ENCODE data around the gene NUP214. TPM values are rescaled to one million over a fixed set of nuclear protein-coding genes. Genes with fewer than 3 reads are reported as not detected.

The NUP214 gene
- total and polyA plus RNA-seq, 2 of the 4 experiments (the other 2 are of a cell fraction), result 7.9 to 13.4 TPM

DNA sequence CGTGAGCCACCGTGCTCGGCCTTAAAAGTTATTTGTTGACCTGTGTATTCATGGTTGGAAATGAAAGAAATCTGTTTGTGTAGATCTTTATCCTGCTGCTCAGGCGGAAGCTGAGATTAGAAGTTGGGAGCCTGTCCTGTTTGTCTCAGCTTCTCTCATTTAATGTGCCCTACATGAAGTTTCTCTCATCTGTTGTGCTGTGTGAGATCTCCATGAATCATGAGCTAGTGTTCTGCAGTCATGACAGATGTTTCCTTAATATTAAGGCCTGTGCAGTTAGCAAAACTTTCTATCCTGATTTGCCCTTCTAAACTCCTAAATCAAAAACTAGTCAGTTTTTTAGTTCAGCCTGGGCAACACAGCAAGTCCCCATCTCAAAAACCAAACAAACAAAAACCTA lies 91.4 kb downstream of the NUP214 start:
- no peak for ATAC-seq (ENCODE audit: low read depth)
- Histone ChIP-seq H2AFZ (replicated peaks; ENCODE audit: low read length, poor library complexity) (no peak overlapping the region), H2AK9ac (replicated peaks; ENCODE audit: low read depth, low read length, poor library complexity) (no peak overlapping the region), H3K4ac (ENCODE audit: low read depth, low read length) (no peak overlapping the region), H3K27ac (ENCODE audit: insufficient read depth, low read length) (no peak overlapping the region), H2BK15ac (ENCODE audit: low read depth, low read length) (no peak overlapping the region), H3K56ac (ENCODE audit: extremely low read depth, insufficient read depth, low read length) (no peak overlapping the region), H4K5ac (ENCODE audit: low read depth, low read length) (no peak overlapping the region), H2BK20ac (ENCODE audit: low read depth, low read length) (no peak overlapping the region), H3K14ac (replicated peaks; ENCODE audit: low read depth, low read length) (no peak overlapping the region), H4K8ac (ENCODE audit: low read depth in 2 of 2, low read length in 2 of 2) (no peak overlapping the region), H3K27me3 (ENCODE audit: control insufficient read depth, insufficient read depth, low read length) (no peaks in the 10 kb centered on the region), H3K4me2 (ENCODE audit: low read depth, low read length) (no peak overlapping the region), H3K4me1 (ENCODE audit: control insufficient read depth, insufficient read depth, low read length) (no peaks in the 10 kb centered on the region; the same call in 1 of the 2 replicates), H3K79me1 (ENCODE audit: low read depth in 1 of 2, low read length in 2 of 2) (peaks cover 0 to 7% of the 10 kb centered on the region in 2 experiments; a peak in 2 of 4 replicates), H2BK5ac (ENCODE audit: low read depth, low read length, poor library complexity, severe bottlenecking) (no peak overlapping the region), H3K9ac (ENCODE audit: low read depth, low read length) (no peak overlapping the region), H4K91ac (ENCODE audit: insufficient read depth, low read depth, low read length) (no peak overlapping the region), H3K9me3 (ENCODE audit: control insufficient read depth, insufficient read depth, low read length) (no peaks in the 10 kb centered on the region), H3K23ac (ENCODE audit: low read depth, low read length) (no peak overlapping the region), H3K9me1 (ENCODE audit: insufficient read depth, low read length) (peaks cover 15% of the 10 kb centered on the region), H2AK5ac (ENCODE audit: low read depth, low read length) (no peak overlapping the region), H2BK120ac (ENCODE audit: low read depth, low read length) (no peak overlapping the region), H3K4me3 (ENCODE audit: insufficient read depth, low read depth, low read length) (no peak overlapping the region), H4K20me1 (ENCODE audit: insufficient read depth, low read length) (peaks cover 5% of the 10 kb centered on the region; the same call in 1 of the 2 replicates), H3K36me3 (ENCODE audit: control insufficient read depth, insufficient read depth, low read length) (peaks cover 13% of the 10 kb centered on the region), H3K18ac (ENCODE audit: low read depth, low read length) (no peak overlapping the region)
- no TSS peak for BruUV-seq (replicated peaks)
- peak; percentile 8 for DNase-seq
- dilution Hi-C loops (cut with HindIII; ENCODE audit: low sequenced_read_pairs, unreplicated experiment) (no loop called here), intact Hi-C loops (cut with micrococcal nuclease) (no loop called here), in situ Hi-C loops (cut with MboI; ENCODE audit: low sequenced_read_pairs) (no loop called here)
- CTCF ChIA-PET, result no interaction called here
- POLR2A ChIA-PET (ENCODE audit: unreplicated experiment), result no interaction called here
- no CpG with 5 or more reads among the region's 4 CpGs for WGBS, 2 experiments (ENCODE audit: extremely low coverage in 2 of 2, insufficient read length in 1 of 2)
- TF ChIP-seq, protein P1, sequence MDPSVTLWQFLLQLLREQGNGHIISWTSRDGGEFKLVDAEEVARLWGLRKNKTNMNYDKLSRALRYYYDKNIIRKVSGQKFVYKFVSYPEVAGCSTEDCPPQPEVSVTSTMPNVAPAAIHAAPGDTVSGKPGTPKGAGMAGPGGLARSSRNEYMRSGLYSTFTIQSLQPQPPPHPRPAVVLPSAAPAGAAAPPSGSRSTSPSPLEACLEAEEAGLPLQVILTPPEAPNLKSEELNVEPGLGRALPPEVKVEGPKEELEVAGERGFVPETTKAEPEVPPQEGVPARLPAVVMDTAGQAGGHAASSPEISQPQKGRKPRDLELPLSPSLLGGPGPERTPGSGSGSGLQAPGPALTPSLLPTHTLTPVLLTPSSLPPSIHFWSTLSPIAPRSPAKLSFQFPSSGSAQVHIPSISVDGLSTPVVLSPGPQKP (IDR thresholded peaks at IDR 0.05; ENCODE audit: borderline replicate concordance, low read depth, low read length), result no peak
- no peak for TF ChIP-seq MAZ (IDR thresholded peaks at IDR 0.05; ENCODE audit: borderline replicate concordance, low read depth, low read length)
- TF ChIP-seq, protein P2, sequence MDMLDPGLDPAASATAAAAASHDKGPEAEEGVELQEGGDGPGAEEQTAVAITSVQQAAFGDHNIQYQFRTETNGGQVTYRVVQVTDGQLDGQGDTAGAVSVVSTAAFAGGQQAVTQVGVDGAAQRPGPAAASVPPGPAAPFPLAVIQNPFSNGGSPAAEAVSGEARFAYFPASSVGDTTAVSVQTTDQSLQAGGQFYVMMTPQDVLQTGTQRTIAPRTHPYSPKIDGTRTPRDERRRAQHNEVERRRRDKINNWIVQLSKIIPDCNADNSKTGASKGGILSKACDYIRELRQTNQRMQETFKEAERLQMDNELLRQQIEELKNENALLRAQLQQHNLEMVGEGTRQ (IDR thresholded peaks at IDR 0.05; ENCODE audit: low read depth, low read length), result no peak
- no peak for TF ChIP-seq RCOR1 (IDR thresholded peaks at IDR 0.05; ENCODE audit: insufficient replicate concordance, low read length)
- no peak for TF ChIP-seq SMC3 (IDR thresholded peaks at IDR 0.05; ENCODE audit: low read depth, low read length)
- no peak for TF ChIP-seq FOS (IDR thresholded peaks at IDR 0.05; ENCODE audit: low read depth, low read length)
- no peak for TF ChIP-seq RFX5 (IDR thresholded peaks at IDR 0.05; ENCODE audit: low read depth, low read length)
- no peak for TF ChIP-seq CEBPB (IDR thresholded peaks at IDR 0.05; ENCODE audit: low read depth, low read length)
- TF ChIP-seq, protein P3, sequence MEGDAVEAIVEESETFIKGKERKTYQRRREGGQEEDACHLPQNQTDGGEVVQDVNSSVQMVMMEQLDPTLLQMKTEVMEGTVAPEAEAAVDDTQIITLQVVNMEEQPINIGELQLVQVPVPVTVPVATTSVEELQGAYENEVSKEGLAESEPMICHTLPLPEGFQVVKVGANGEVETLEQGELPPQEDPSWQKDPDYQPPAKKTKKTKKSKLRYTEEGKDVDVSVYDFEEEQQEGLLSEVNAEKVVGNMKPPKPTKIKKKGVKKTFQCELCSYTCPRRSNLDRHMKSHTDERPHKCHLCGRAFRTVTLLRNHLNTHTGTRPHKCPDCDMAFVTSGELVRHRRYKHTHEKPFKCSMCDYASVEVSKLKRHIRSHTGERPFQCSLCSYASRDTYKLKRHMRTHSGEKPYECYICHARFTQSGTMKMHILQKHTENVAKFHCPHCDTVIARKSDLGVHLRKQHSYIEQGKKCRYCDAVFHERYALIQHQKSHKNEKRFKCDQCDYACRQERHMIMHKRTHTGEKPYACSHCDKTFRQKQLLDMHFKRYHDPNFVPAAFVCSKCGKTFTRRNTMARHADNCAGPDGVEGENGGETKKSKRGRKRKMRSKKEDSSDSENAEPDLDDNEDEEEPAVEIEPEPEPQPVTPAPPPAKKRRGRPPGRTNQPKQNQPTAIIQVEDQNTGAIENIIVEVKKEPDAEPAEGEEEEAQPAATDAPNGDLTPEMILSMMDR (conservative IDR thresholded peaks at IDR 0.05; ENCODE audit: low read depth, low read length), result no peak
- no peak for TF ChIP-seq POLR2A (IDR thresholded peaks at IDR 0.05; ENCODE audit: low read depth, low read length)
- TF ChIP-seq RAD21 (IDR thresholded peaks at IDR 0.05; ENCODE audit: low read length), result no peak
- no peak for TF ChIP-seq BHLHE40 (IDR thresholded peaks at IDR 0.05; ENCODE audit: low read depth, low read length)
- no peak for TF ChIP-seq MAFK (IDR thresholded peaks at IDR 0.05; ENCODE audit: low read depth, low read length)
- TF ChIP-seq CHD1 (IDR thresholded peaks at IDR 0.05; ENCODE audit: low read depth, low read length), result no peak
